Lower lobe of right lung (tissue), 2 donors: Measurements from ENCODE around the gene COA3. TPM values are rescaled to one million over a fixed set of nuclear protein-coding genes. Genes with fewer than 3 reads are reported as not detected.

ENCODE experiments used
- ATAC-seq, 2 donors: fragments of 200-7000 bp; cut with Tn5 transposase; one replicate each; pipeline ENCODE4 v1.9.1; 2020 to 2022; ENCODE audit warnings: mild to moderate bottlenecking in 2 of 2, moderate library complexity in 2 of 2
- DNase-seq: peaks from one replicate; pipeline ENCODE4 v3.0.0-alpha.2; 2020
- H3K27ac ChIP-seq: fragments of 200-600 bp; one replicate; pipeline ENCODE4 v1.8.0; 2022
- H3K27me3 ChIP-seq: fragments of 200-600 bp; one replicate; pipeline ENCODE4 v1.8.0; 2022; ENCODE audit warnings: low read depth
- H3K36me3 ChIP-seq: fragments of 200-600 bp; one replicate; pipeline ENCODE4 v1.8.0; 2022; ENCODE audit warnings: mild to moderate bottlenecking
- H3K4me1 ChIP-seq: fragments of 200-600 bp; one replicate; pipeline ENCODE4 v1.8.0; 2022
- H3K4me3 ChIP-seq: fragments of 200-600 bp; one replicate; pipeline ENCODE4 v1.8.0; 2022; ENCODE audit warnings: mild to moderate bottlenecking
- H3K9me3 ChIP-seq: fragments of 200-600 bp; one replicate; pipeline ENCODE4 v1.8.0; 2022
- intact Hi-C: fragments of 100-400 bp; cut with DNase I; formaldehyde crosslinking; loops from one replicate; pipeline ENCODE4 v1.11.0; 2022
- total RNA-seq: library from RNA; stranded (reverse); fragmentation: NEBNext Ultra II Directional; extraction: Animal tissue kit (Norgen Biotek cat#: 25700); gene quantifications from one replicate; pipeline ENCODE4 v1.2.1, GENCODE V29; 2021
- TF ChIP-seq, protein P1 (sequence below): fragments of 200-600 bp; IDR thresholded peaks from one replicate; pipeline ENCODE4 v1.8.0; 2022; ENCODE audit warnings: antibody characterized with exemption, mild to moderate bottlenecking
- donor health status: DM: no; HTN: yes; CAD: no; lungs with severe emphysema.

The COA3 gene
- total RNA-seq, 1 donor from 2014 or later, result 54.5 TPM

DNA sequence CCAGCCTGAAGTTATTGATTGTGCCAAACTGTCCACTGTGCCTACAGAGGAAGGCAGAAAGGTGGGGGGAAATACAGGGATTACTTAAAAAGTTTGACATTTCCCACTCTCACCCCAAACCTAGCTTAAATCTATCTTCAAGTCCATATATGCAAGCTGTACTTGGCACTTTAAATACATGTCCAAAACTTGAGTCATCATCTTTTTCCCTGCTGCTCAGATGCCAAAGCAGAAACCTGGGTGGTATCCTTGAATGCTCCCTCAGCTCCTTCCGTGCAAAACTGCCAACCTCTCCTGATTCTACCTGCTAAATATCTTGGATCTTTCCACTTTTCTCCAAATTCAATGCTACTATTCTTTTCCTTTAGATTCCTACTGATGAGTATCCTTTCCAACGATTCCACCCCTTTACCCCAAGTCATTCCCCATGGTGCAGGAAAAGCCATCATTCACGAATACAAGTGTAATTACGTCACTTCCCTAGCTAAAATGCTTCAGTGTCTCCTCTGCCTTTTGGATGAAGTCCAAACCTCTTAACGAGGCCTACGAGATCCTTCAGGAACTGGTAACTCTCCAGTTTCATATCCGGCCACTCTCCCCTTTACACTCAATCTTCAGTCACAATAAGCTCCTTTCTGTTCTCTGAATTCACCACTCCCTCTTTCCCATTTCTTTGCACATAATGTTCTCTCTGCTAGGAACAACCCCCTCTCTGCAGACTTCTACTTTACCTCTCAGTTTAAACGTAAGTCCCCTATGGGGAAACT lies 16.3 kb upstream of the COA3 start:
- Histone ChIP-seq H3K36me3 (peaks cover 100% of the 10 kb centered on the region), H3K27ac (peak overlapping the region; percentile 71), H3K4me1 (no peaks in the 10 kb centered on the region), H3K4me3 (no peak overlapping the region), H3K27me3 (no peaks in the 10 kb centered on the region), H3K9me3 (no peaks in the 10 kb centered on the region)
- DNase-seq (no peak), ATAC-seq (peak; percentile 86 to 87)
- intact Hi-C loops, result no loop called here
- TF ChIP-seq, protein P1, sequence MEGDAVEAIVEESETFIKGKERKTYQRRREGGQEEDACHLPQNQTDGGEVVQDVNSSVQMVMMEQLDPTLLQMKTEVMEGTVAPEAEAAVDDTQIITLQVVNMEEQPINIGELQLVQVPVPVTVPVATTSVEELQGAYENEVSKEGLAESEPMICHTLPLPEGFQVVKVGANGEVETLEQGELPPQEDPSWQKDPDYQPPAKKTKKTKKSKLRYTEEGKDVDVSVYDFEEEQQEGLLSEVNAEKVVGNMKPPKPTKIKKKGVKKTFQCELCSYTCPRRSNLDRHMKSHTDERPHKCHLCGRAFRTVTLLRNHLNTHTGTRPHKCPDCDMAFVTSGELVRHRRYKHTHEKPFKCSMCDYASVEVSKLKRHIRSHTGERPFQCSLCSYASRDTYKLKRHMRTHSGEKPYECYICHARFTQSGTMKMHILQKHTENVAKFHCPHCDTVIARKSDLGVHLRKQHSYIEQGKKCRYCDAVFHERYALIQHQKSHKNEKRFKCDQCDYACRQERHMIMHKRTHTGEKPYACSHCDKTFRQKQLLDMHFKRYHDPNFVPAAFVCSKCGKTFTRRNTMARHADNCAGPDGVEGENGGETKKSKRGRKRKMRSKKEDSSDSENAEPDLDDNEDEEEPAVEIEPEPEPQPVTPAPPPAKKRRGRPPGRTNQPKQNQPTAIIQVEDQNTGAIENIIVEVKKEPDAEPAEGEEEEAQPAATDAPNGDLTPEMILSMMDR, result no peak

DNA sequence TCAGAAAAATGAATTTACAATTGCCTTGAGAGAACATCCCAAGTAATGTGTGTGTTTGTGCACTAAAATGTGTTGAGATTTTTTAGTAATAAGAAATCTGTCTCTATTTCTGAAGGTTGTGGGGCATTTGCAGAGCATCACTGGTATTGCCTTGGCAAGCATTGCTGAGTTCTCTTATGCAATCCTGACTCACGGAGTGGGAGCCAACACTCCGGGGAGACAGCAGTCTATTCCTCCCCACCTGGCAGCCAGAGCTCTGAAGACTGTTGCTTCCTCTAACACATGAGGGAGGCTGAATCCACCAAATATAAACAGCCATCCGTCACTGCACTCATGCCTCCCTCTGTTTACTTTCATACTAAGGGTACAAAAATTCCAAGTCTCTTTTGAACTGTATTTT lies 10.7 kb upstream of the COA3 start:
- DNase-seq (no peak), ATAC-seq (peak in 1 of 2 donors; percentile 45)
- intact Hi-C loops, result no loop called here
- H3K36me3 ChIP-seq, result peaks cover 55% of the 10 kb centered on the region
- H3K4me3 ChIP-seq, result no peak overlapping the region
- H3K9me3 ChIP-seq, result no peaks in the 10 kb centered on the region
- TF ChIP-seq, protein P1, result no peak
- H3K4me1 ChIP-seq, result no peaks in the 10 kb centered on the region
- no peak overlapping the region for H3K27ac ChIP-seq
- no peaks in the 10 kb centered on the region for H3K27me3 ChIP-seq

DNA sequence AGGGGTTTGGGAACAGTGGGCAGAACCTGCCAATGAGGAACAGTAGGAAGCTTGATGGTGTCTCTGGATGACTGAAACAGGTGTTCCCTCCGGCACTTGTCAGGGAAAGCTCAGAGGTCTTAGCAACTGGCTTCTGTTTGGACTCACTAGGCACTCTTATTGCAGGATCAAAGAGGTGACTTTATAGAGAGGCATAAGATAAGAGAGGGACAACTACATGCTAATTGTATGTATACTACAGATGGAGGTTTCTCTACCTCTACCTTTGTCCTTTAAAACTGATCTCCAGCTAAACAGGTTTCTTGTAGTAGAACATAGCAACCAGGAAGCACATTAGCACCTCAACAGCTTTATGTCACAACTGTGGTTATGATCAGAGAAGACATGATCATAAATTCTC lies 7.7 kb upstream of the COA3 start:
- no peaks in the 10 kb centered on the region for H3K9me3 ChIP-seq
- H3K27ac ChIP-seq, result no peak overlapping the region
- no peaks in the 10 kb centered on the region for H3K4me1 ChIP-seq
- no peak overlapping the region for H3K4me3 ChIP-seq
- no peak for ATAC-seq
- TF ChIP-seq, protein P1, result no peak
- H3K27me3 ChIP-seq, result no peaks in the 10 kb centered on the region
- intact Hi-C loops, result no loop called here
- no peak for DNase-seq
- peaks cover 25% of the 10 kb centered on the region for H3K36me3 ChIP-seq

DNA sequence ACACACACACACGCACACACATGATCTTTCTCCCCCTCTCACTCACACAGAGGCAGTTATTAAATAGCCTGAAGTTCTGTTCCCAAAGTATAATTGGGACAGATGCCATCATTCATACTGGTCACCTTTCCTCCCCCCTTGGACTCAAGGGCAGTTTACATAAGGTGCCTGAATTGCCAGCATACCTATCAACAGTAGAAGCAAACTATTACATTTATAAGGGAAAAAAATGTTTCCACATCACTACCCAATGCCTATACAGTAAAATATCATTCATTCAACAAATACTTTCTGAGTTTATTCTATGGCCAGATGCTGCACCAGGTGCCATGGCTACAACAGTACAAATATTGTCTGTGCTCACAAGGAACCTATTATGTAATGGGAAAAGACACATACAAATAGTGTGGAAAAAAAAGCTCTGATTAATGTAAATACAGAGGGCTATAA lies 6.4 kb upstream of the COA3 start:
- H3K27ac ChIP-seq, result no peak overlapping the region
- ATAC-seq, result peak; percentile 84 to 89
- DNase-seq, result no peak
- no peaks in the 10 kb centered on the region for H3K9me3 ChIP-seq
- H3K4me1 ChIP-seq, result no peaks in the 10 kb centered on the region
- no peak overlapping the region for H3K4me3 ChIP-seq
- TF ChIP-seq, protein P1, result no peak
- H3K36me3 ChIP-seq, result peaks cover 12% of the 10 kb centered on the region
- intact Hi-C loops, result no loop called here
- no peaks in the 10 kb centered on the region for H3K27me3 ChIP-seq

DNA sequence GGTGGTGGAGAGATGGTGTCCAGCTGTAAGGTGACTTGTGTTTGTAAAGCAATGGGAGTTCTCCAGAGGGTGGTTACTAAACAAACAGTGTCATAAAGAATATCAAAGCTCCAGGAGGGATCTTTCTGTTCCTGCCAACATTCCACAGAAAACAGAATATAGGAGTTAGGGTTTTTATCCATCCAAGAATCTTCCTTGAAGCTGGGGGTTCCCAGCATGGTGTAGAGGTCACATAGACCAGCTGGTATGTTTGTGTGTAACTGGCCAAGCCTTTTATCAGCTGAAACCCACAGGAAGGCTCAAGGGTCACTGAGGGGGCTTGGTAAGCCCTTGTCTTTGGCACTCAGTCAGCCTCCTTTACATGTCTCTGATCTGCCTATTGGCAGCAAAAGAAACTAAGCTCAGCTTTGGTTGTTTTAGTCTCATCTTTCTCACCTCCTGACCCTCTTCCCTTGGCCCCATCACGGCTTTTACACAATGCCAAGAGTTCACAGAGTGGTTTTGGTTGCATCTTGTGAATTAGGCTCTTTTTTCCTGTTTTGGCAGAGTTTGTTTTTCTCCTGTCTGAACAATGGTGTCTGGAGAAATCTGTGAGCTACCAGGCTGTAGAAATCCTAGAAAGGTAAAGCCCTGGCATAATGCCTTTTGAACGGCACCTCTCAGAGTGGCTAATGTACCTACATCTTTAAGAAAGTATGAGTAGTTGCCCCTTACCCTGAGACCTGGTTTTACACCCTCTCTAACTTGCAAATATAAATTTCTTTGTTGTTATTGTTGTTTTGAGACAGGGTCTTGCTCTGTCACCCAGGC lies 4.8 kb upstream of the COA3 start:
- ATAC-seq (no peak), DNase-seq (no peak)
- no peaks in the 10 kb centered on the region for H3K27me3 ChIP-seq
- H3K4me3 ChIP-seq, result no peak overlapping the region
- no peaks in the 10 kb centered on the region for H3K9me3 ChIP-seq
- intact Hi-C loops, result no loop called here
- no peak overlapping the region for H3K27ac ChIP-seq
- TF ChIP-seq, protein P1, result no peak
- H3K4me1 ChIP-seq, result peaks cover 5% of the 10 kb centered on the region
- H3K36me3 ChIP-seq, result no peaks in the 10 kb centered on the region
